Measurements from ENCODE around the gene EMID1.

DNA sequence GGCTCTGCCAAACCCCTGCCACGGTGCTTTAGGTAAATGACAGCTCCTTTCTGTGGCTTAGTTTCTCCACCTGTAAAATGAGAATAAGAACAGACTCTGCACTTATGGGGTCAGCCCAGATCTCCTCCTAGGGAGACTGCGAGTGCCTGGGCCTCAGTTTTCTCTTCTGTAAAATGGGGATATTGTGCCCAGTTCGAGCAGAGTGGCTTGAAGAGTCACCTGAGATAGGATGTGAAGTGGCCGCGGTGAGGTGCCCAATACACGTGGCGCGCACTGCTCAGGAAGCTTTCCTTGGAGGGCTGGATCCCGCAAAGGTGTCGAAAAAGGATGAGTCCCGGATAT, 473 bp upstream of the EMID1 start:
- TF ChIP-seq, protein P1, sequence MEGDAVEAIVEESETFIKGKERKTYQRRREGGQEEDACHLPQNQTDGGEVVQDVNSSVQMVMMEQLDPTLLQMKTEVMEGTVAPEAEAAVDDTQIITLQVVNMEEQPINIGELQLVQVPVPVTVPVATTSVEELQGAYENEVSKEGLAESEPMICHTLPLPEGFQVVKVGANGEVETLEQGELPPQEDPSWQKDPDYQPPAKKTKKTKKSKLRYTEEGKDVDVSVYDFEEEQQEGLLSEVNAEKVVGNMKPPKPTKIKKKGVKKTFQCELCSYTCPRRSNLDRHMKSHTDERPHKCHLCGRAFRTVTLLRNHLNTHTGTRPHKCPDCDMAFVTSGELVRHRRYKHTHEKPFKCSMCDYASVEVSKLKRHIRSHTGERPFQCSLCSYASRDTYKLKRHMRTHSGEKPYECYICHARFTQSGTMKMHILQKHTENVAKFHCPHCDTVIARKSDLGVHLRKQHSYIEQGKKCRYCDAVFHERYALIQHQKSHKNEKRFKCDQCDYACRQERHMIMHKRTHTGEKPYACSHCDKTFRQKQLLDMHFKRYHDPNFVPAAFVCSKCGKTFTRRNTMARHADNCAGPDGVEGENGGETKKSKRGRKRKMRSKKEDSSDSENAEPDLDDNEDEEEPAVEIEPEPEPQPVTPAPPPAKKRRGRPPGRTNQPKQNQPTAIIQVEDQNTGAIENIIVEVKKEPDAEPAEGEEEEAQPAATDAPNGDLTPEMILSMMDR (IDR thresholded peaks at IDR 0.05) = no peak
- no peak for TF ChIP-seq CHD2 (IDR thresholded peaks at IDR 0.05; ENCODE audit: low read length, partially characterized antibody)
- no peak for TF ChIP-seq POLR2AphosphoS5 (IDR thresholded peaks at IDR 0.05; ENCODE audit: low read depth, low read length)
- no peak for TF ChIP-seq SMC3 (IDR thresholded peaks at IDR 0.05; ENCODE audit: low read depth, low read length)
- TF ChIP-seq JUND (IDR thresholded peaks at IDR 0.05) = no peak
- TF ChIP-seq EP300 (IDR thresholded peaks at IDR 0.05; ENCODE audit: borderline replicate concordance in 1 of 2, low read depth in 1 of 2, low read length in 1 of 2) = no peak
- no peak for TF ChIP-seq SIN3A (IDR thresholded peaks at IDR 0.05; ENCODE audit: borderline replicate concordance, low read depth, low read length)
- 0 out of 2 replicates have a peak, but pooled peaks have one; percentile 49 for TF ChIP-seq RCOR1 (IDR thresholded peaks at IDR 0.05; ENCODE audit: low read length)
- TF ChIP-seq FOXM1 (IDR thresholded peaks at IDR 0.05; ENCODE audit: low read depth) = no peak
- TF ChIP-seq FOSL2 (IDR thresholded peaks at IDR 0.05; ENCODE audit: borderline replicate concordance, low read depth) = no peak
